HepG2 (cell line): ENCODE data around the gene PPM1F. TPM values are rescaled to one million over a fixed set of nuclear protein-coding genes. Genes with fewer than 3 reads are reported as not detected.
A peak's percentile ranks its signal among the peaks of the same experiment; 100 is the strongest.

ENCODE experiments used
- ARID2 ChIP-seq: sonication (generic); formaldehyde crosslinking; IDR thresholded peaks from 2 replicates; pipeline ENCODE4 v1.8.1; 2022; ENCODE audit warnings: mild to moderate bottlenecking, missing genetic modification reagents, borderline replicate concordance
- ATAD3A ChIP-seq: sonication (generic); formaldehyde crosslinking; IDR thresholded peaks from 2 replicates; pipeline ENCODE4 v1.4.0; 2020; ENCODE audit warnings: missing genetic modification reagents
- BCL6 ChIP-seq: IDR thresholded peaks from 2 replicates; pipeline ENCODE4 v1.6.1; 2016; ENCODE audit warnings: missing genetic modification reagents, missing compliant biosample characterization
- EED ChIP-seq: sonication (generic); formaldehyde crosslinking; IDR thresholded peaks from 2 replicates; pipeline ENCODE4 v1.5.0; 2020; ENCODE audit warnings: mild to moderate bottlenecking, missing genetic modification reagents
- FOXK1 ChIP-seq: sonication (generic); formaldehyde crosslinking; IDR thresholded peaks from 2 replicates; pipeline ENCODE4 v1.4.0; 2020; ENCODE audit warnings: low read depth, missing genetic modification reagents, borderline replicate concordance
- FOXM1 ChIP-seq: sonication (generic); formaldehyde crosslinking; IDR thresholded peaks from 2 replicates; pipeline ENCODE4 v1.5.0; 2020; ENCODE audit warnings: missing genetic modification reagents
- HMG20A ChIP-seq: IDR thresholded peaks from 2 replicates; pipeline ENCODE4 v1.6.1; 2016; ENCODE audit warnings: borderline replicate concordance
- MTF1 ChIP-seq: sonication (generic); formaldehyde crosslinking; IDR thresholded peaks from 2 replicates; pipeline ENCODE4 v1.5.0; 2020; ENCODE audit warnings: missing genetic modification reagents
- MYC ChIP-seq: sonication (generic); formaldehyde crosslinking; IDR thresholded peaks from 2 replicates; pipeline ENCODE4 v1.9.0; 2021; ENCODE audit warnings: missing genetic modification reagents, borderline replicate concordance
- PCBP1 ChIP-seq: fragments of 200-400 bp; formaldehyde crosslinking; IDR thresholded peaks from 2 replicates; pipeline ENCODE4 v1.6.1; 2017; ENCODE audit warnings: mild to moderate bottlenecking, low read depth, low read length, borderline replicate concordance
- SCMH1 ChIP-seq: sonication (generic); formaldehyde crosslinking; IDR thresholded peaks from 2 replicates; pipeline ENCODE4 v1.9.0; 2021; ENCODE audit warnings: missing genetic modification reagents, mild to moderate bottlenecking, borderline replicate concordance
- ZNF530 ChIP-seq: sonication (generic); formaldehyde crosslinking; IDR thresholded peaks from 2 replicates; pipeline ENCODE4 v1.5.0; 2020; ENCODE audit warnings: low read depth, mild to moderate bottlenecking, missing genetic modification reagents
- ZNF652 ChIP-seq: IDR thresholded peaks from 2 replicates; pipeline ENCODE4 v1.6.1; 2016; ENCODE audit warnings: low read depth, borderline replicate concordance
- ZNF746 ChIP-seq: sonication (generic); formaldehyde crosslinking; IDR thresholded peaks from 2 replicates; pipeline ENCODE4 v1.8.0; 2022; ENCODE audit warnings: mild to moderate bottlenecking, missing genetic modification reagents
- polyA plus RNA-seq, 8 experiments: library from polyadenylated mRNA; depleted of rRNA in 3 of 8; stranded (reverse) in 7 of 8; unstranded in 1 of 8; fragments of >200 nt; fragmentation: Illumina TruSeq in 4 of 8; extraction: Trizol in 4 of 8; gene quantifications; 2 replicates each; pipeline versions ENCODE4 v1.2.1 to v1.2.3, GENCODE V29; 2011 to 2016; ENCODE audit warnings: low read depth in 4 of 8, missing spikeins in 1 of 8, mixed read lengths in 1 of 8; ENCODE audit not compliant: insufficient read depth in 1 of 8
- total RNA-seq, 5 experiments: library from RNA; depleted of rRNA; stranded (reverse); fragments of >200 nt; fragmentation: Illumina TruSeq; extraction: Trizol; gene quantifications; 2 replicates each; pipeline ENCODE4 v1.2.3, GENCODE V29; 2016; ENCODE audit warnings: low read depth in 1 of 5
- TF ChIP-seq, protein P1 (sequence below): sonication (generic); formaldehyde crosslinking; IDR thresholded peaks from 2 replicates; pipeline ENCODE4 v1.8.0; 2022; ENCODE audit warnings: low read depth, missing genetic modification reagents
- TF ChIP-seq, protein P2 (sequence below): fragments of 450-650 bp; IDR thresholded peaks from 2 replicates; pipeline ENCODE4 v1.6.1; 2017
- TF ChIP-seq, protein P3 (sequence below): sonication (generic); formaldehyde crosslinking; conservative IDR thresholded peaks from 2 replicates; pipeline ENCODE4 v1.4.0; 2020; ENCODE audit warnings: missing genetic modification reagents
- TF ChIP-seq, protein P4 (sequence below): sonication (generic); formaldehyde crosslinking; IDR thresholded peaks from 2 replicates; pipeline ENCODE4 v1.4.0; 2020; ENCODE audit warnings: low read depth, mild to moderate bottlenecking, missing genetic modification reagents
- TF ChIP-seq, protein P5 (sequence below): sonication (generic); formaldehyde crosslinking; conservative IDR thresholded peaks from 2 replicates; pipeline ENCODE4 v1.4.0; 2020; ENCODE audit warnings: missing genetic modification reagents
- TF ChIP-seq, protein P6 (sequence below): sonication (generic); formaldehyde crosslinking; IDR thresholded peaks from 2 replicates; pipeline ENCODE4 v1.8.1; 2023; ENCODE audit warnings: missing genetic modification reagents, inconsistent platforms, borderline replicate concordance

PPM1F gene
- total and polyA plus RNA-seq, 2 of the 13 experiments (the other 11 are each of a cell fraction or from before 2014, with no cell fraction given), result 11.0 to 19.6 TPM

DNA sequence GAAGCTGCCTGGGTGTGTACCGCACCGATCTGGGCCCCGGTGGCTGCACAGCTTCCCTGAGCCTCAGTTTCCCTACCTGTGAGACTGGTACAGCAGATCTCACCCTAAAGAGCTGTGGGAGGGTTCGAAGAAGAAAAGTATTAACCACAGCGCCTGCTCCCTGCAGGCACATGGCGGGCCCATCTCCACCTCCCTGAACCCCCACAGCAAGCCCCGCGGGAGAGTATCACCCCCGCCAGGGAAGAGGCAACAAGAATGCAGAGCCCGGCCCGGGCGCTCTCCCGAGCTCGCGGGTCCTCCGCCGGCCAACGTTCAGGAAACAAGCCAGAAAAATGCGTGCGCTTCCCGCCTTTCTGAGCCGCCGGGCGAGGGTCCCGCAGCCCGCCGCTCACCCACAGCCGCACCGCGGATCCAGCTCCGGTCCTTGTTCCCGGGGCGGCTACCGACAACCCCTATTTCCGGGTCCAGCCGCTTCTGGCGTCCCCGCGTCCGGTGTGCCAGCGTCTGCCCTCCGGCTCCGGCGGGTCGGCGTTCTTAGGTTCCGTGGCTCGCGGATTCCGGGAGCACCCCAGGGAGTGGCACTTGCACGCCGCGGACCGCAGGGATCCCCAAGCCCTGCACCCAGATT lies 29.8 kb upstream of the PPM1F start, which contains the start of gene TOP3B (continued):
- TF ChIP-seq MTF1 (CRISPR knock-in tag) (peak; percentile 79; the same call in 1 of the 2 replicates), BCL6 (CRISPR knock-in tag) (peak; percentile 66; the same call in 1 of the 2 replicates), SCMH1 (CRISPR knock-in tag) (no peak), HMG20A (CRISPR knock-in tag) (no peak; the same call in 1 of the 2 replicates), ZNF530 (CRISPR knock-in tag) (peak; percentile 55; the same call in 1 of the 2 replicates), PCBP1 (0 out of 2 replicates have a peak, but pooled peaks have one; percentile 56), FOXK1 (CRISPR knock-in tag) (peak; percentile 89; the same call in 1 of the 2 replicates), ARID2 (peak; percentile 26; the same call in 1 of the 2 replicates), MYC (CRISPR knock-in tag) (peak; percentile 84), ZNF652 (CRISPR knock-in tag) (peak; percentile 54; the same call in 1 of the 2 replicates), EED (peak; percentile 83; the same call in 1 of the 2 replicates), FOXM1 (CRISPR knock-in tag) (peak; percentile 40; the same call in 1 of the 2 replicates), ATAD3A (CRISPR knock-in tag) (0 out of 2 replicates have a peak, but pooled peaks have one; percentile 54), ZNF746 (CRISPR knock-in tag) (0 out of 2 replicates have a peak, but pooled peaks have one; percentile 24)
- TF ChIP-seq, protein P1, sequence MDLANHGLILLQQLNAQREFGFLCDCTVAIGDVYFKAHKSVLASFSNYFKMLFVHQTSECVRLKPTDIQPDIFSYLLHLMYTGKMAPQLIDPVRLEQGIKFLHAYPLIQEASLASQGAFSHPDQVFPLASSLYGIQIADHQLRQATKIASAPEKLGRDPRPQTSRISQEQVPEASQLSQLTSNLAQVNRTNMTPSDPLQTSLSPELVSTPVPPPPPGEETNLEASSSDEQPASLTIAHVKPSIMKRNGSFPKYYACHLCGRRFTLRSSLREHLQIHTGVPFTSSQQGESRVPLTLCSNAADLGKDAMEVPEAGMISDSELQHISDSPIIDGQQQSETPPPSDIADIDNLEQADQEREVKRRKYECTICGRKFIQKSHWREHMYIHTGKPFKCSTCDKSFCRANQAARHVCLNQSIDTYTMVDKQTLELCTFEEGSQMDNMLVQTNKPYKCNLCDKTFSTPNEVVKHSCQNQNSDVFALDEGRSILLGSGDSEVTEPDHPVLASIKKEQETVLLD, result peak; percentile 96
- TF ChIP-seq, protein P2, sequence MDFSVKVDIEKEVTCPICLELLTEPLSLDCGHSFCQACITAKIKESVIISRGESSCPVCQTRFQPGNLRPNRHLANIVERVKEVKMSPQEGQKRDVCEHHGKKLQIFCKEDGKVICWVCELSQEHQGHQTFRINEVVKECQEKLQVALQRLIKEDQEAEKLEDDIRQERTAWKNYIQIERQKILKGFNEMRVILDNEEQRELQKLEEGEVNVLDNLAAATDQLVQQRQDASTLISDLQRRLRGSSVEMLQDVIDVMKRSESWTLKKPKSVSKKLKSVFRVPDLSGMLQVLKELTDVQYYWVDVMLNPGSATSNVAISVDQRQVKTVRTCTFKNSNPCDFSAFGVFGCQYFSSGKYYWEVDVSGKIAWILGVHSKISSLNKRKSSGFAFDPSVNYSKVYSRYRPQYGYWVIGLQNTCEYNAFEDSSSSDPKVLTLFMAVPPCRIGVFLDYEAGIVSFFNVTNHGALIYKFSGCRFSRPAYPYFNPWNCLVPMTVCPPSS, result no peak
- TF ChIP-seq, protein P3, sequence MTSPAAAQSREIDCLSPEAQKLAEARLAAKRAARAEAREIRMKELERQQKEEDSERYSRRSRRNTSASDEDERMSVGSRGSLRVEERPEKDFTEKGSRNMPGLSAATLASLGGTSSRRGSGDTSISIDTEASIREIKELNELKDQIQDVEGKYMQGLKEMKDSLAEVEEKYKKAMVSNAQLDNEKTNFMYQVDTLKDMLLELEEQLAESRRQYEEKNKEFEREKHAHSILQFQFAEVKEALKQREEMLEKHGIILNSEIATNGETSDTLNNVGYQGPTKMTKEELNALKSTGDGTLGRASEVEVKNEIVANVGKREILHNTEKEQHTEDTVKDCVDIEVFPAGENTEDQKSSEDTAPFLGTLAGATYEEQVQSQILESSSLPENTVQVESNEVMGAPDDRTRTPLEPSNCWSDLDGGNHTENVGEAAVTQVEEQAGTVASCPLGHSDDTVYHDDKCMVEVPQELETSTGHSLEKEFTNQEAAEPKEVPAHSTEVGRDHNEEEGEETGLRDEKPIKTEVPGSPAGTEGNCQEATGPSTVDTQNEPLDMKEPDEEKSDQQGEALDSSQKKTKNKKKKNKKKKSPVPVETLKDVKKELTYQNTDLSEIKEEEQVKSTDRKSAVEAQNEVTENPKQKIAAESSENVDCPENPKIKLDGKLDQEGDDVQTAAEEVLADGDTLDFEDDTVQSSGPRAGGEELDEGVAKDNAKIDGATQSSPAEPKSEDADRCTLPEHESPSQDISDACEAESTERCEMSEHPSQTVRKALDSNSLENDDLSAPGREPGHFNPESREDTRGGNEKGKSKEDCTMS (CRISPR knock-in tag), result no peak
- TF ChIP-seq, protein P4, sequence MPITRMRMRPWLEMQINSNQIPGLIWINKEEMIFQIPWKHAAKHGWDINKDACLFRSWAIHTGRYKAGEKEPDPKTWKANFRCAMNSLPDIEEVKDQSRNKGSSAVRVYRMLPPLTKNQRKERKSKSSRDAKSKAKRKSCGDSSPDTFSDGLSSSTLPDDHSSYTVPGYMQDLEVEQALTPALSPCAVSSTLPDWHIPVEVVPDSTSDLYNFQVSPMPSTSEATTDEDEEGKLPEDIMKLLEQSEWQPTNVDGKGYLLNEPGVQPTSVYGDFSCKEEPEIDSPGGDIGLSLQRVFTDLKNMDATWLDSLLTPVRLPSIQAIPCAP (CRISPR knock-in tag), result no peak
- TF ChIP-seq, protein P5, sequence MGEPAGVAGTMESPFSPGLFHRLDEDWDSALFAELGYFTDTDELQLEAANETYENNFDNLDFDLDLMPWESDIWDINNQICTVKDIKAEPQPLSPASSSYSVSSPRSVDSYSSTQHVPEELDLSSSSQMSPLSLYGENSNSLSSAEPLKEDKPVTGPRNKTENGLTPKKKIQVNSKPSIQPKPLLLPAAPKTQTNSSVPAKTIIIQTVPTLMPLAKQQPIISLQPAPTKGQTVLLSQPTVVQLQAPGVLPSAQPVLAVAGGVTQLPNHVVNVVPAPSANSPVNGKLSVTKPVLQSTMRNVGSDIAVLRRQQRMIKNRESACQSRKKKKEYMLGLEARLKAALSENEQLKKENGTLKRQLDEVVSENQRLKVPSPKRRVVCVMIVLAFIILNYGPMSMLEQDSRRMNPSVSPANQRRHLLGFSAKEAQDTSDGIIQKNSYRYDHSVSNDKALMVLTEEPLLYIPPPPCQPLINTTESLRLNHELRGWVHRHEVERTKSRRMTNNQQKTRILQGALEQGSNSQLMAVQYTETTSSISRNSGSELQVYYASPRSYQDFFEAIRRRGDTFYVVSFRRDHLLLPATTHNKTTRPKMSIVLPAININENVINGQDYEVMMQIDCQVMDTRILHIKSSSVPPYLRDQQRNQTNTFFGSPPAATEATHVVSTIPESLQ (CRISPR knock-in tag), result no peak
- TF ChIP-seq, protein P6, sequence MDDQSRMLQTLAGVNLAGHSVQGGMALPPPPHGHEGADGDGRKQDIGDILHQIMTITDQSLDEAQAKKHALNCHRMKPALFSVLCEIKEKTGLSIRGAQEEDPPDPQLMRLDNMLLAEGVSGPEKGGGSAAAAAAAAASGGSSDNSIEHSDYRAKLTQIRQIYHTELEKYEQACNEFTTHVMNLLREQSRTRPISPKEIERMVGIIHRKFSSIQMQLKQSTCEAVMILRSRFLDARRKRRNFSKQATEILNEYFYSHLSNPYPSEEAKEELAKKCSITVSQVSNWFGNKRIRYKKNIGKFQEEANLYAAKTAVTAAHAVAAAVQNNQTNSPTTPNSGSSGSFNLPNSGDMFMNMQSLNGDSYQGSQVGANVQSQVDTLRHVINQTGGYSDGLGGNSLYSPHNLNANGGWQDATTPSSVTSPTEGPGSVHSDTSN (CRISPR knock-in tag), result 0 out of 2 replicates have a peak, but pooled peaks have one; percentile 77
